Testis (tissue), 3 donors: ENCODE results near the gene APCDD1L. TPM values are rescaled to one million over a fixed set of nuclear protein-coding genes. Genes with fewer than 3 reads are reported as not detected.

Experiments
- DNase-seq: peaks from one replicate; pipeline ENCODE4 v3.0.0-alpha.2; 2019
- H3K27ac ChIP-seq, 2 donors: fragments of 200-600 bp; sonication (generic); one replicate each; pipeline ENCODE4 v1.5.1; 2019
- H3K27me3 ChIP-seq: fragments of 200-600 bp; sonication (generic); one replicate; pipeline ENCODE4 v1.5.1; 2019
- H3K36me3 ChIP-seq: fragments of 200-600 bp; sonication (generic); one replicate; pipeline ENCODE4 v1.5.1; 2017; ENCODE audit warnings: low read depth; ENCODE audit errors: missing control alignments
- H3K4me1 ChIP-seq: fragments of 200-600 bp; sonication (generic); one replicate; pipeline ENCODE4 v1.5.1; 2019
- H3K4me3 ChIP-seq, 2 donors: fragments of 200-600 bp; sonication (generic); one replicate each; pipeline ENCODE4 v1.5.1; 2017 to 2019
- H3K9me3 ChIP-seq: fragments of 200-600 bp; sonication (generic); one replicate; pipeline ENCODE4 v1.5.1; 2017
- POLR2A ChIP-seq: fragments of 450-650 bp; IDR thresholded peaks from one replicate; pipeline ENCODE4 v1.6.1; 2017; ENCODE audit warnings: antibody characterized with exemption, mild to moderate bottlenecking, moderate library complexity
- WGBS, 2 donors: methylation state at CpG; one replicate each; pipeline ENCODE4 v1.1.5; 2018; 5-methylcytosine and 5-hydroxymethylcytosine counted together
- intact Hi-C: fragments of 100-400 bp; cut with DNase I; formaldehyde crosslinking; loops from one replicate; pipeline ENCODE4 v1.15.1; 2023; ENCODE audit warnings: low total_unique reads
- polyA plus RNA-seq: library from polyadenylated mRNA; stranded (reverse); fragments of 350-450 nt; fragmentation: Illumina TruSeq; extraction: RNeasy Lipid Tissue Mini Kit (QIAGEN cat#74804); gene quantifications from one replicate; pipeline ENCODE4 v1.2.3, GENCODE V29; 2014; ENCODE audit warnings: low read depth, low replicate concordance; ENCODE audit not compliant: insufficient read depth
- total RNA-seq, 2 donors: library from RNA; depleted of rRNA; stranded (reverse); fragments of >200 nt; gene quantifications; one replicate each; pipeline ENCODE4 v1.2.3, GENCODE V29; 2016
- TF ChIP-seq, protein P1 (sequence below), 3 experiments: fragments of 450-650 bp in 2 of 3; fragments of 200-600 bp in 1 of 3; sonication (generic) in 1 of 3; IDR thresholded peaks; one replicate each; pipeline ENCODE4 v1.5.1; 2016 to 2019; ENCODE audit warnings: antibody characterized with exemption in 3 of 3, mild to moderate bottlenecking in 2 of 3, moderate library complexity in 1 of 3

The APCDD1L gene
- total and polyA plus RNA-seq, 3 donors from 2014 or later = 0.12 to 0.20 TPM; not detected in 1

DNA sequence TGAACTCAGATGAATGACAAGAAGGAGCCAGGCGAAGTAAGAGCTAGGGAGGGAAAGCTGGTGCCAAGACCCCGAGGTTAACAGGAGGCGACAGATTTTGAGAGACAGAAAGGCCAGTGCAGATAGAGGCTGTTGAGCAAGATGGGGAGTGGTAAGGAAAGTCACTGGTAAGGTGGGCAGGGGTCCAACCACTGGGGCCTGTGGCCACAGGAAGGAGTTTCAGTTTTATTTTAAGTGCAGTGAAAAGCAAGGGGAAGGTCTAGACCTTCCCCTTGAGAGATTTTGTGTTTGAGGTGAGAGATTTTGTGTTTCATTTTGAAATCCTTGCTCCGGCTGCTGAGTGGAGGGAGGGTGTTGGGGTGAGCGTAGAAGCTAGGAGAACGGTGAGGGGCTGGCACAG, 41.8 kb upstream of the APCDD1L start:
- Histone ChIP-seq H3K27me3 (no peaks in the 10 kb centered on the region), H3K9me3 (no peaks in the 10 kb centered on the region), H3K27ac (no peak overlapping the region), H3K4me1 (no peaks in the 10 kb centered on the region), H3K36me3 (no peaks in the 10 kb centered on the region), H3K4me3 (no peak overlapping the region)
- no peak for TF ChIP-seq POLR2A
- TF ChIP-seq, protein P1, sequence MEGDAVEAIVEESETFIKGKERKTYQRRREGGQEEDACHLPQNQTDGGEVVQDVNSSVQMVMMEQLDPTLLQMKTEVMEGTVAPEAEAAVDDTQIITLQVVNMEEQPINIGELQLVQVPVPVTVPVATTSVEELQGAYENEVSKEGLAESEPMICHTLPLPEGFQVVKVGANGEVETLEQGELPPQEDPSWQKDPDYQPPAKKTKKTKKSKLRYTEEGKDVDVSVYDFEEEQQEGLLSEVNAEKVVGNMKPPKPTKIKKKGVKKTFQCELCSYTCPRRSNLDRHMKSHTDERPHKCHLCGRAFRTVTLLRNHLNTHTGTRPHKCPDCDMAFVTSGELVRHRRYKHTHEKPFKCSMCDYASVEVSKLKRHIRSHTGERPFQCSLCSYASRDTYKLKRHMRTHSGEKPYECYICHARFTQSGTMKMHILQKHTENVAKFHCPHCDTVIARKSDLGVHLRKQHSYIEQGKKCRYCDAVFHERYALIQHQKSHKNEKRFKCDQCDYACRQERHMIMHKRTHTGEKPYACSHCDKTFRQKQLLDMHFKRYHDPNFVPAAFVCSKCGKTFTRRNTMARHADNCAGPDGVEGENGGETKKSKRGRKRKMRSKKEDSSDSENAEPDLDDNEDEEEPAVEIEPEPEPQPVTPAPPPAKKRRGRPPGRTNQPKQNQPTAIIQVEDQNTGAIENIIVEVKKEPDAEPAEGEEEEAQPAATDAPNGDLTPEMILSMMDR (IDR thresholded peaks at IDR 0.05) = no peak
- WGBS, 2 donors = 90 to 94% methylated on average over 6 of the region's 6 CpGs
- DNase-seq = no peak
- intact Hi-C loops = no loop called here

- Histone ChIP-seq H3K9me3 (no peaks in the 10 kb centered on the region), H3K36me3 (no peaks in the 10 kb centered on the region), H3K4me1 (no peaks in the 10 kb centered on the region), H3K27me3 (no peaks in the 10 kb centered on the region), H3K27ac (no peak overlapping the region), H3K4me3 (no peak overlapping the region)
- DNase-seq = no peak
- intact Hi-C loops = no loop called here
- 85% methylated on average over 3 of the region's 3 CpGs for WGBS, 2 donors
- TF ChIP-seq, protein P1 (IDR thresholded peaks at IDR 0.05) = no peak
- no peak for TF ChIP-seq POLR2A
These were observed 40.0 kb upstream of the APCDD1L start for GRCh38 chr20:58555078-58555765.

DNA sequence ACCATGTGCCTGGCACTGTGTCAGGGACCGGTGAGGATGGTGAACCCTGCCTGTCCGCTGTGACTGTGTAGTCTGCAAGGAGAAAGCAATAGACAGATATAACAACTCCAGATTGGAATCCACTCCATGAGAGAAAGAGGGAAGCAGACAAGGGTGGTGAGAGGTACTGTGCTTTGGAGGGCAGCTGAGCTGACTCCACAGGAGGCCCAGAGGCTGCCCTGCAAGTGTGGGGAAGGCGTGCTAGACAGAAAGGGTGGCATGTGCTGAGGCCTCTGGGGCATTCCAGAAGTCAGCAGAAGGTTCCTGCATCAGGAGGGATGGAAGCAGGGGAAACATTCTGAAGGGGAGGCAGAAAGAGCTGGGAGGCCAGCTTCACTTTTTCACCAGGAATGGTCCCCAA, 39.3 kb upstream of the APCDD1L start:
- WGBS, 2 donors = 91 to 95% methylated on average over 3 of the region's 3 CpGs
- Histone ChIP-seq H3K4me3 (no peak overlapping the region), H3K27me3 (no peaks in the 10 kb centered on the region), H3K4me1 (no peaks in the 10 kb centered on the region), H3K9me3 (no peaks in the 10 kb centered on the region), H3K36me3 (no peaks in the 10 kb centered on the region), H3K27ac (no peak overlapping the region)
- intact Hi-C loops = no loop called here
- DNase-seq = no peak
- TF ChIP-seq, protein P1 (IDR thresholded peaks at IDR 0.05) = no peak
- no peak for TF ChIP-seq POLR2A

GRCh38 chr20:58553841-58554240, 38.6 kb upstream of the APCDD1L start:
- H3K9me3 ChIP-seq = no peaks in the 10 kb centered on the region
- TF ChIP-seq, protein P1 (IDR thresholded peaks at IDR 0.05) = no peak
- no peak for TF ChIP-seq POLR2A
- H3K4me1 ChIP-seq = no peaks in the 10 kb centered on the region
- H3K27ac ChIP-seq = no peak overlapping the region
- intact Hi-C loops = no loop called here
- 65 to 74% methylated on average over 7 to 9 of the region's 9 CpGs for WGBS, 2 donors
- no peak for DNase-seq
- no peak overlapping the region for H3K4me3 ChIP-seq
- H3K36me3 ChIP-seq = no peaks in the 10 kb centered on the region
- H3K27me3 ChIP-seq = no peaks in the 10 kb centered on the region

GRCh38 chr20:58553166-58553696, 38.0 kb upstream of the APCDD1L start:
- intact Hi-C loops = no loop called here
- Histone ChIP-seq H3K27ac (no peak overlapping the region), H3K4me3 (no peak overlapping the region), H3K4me1 (no peaks in the 10 kb centered on the region), H3K36me3 (no peaks in the 10 kb centered on the region), H3K9me3 (no peaks in the 10 kb centered on the region), H3K27me3 (no peaks in the 10 kb centered on the region)
- WGBS, 2 donors = 90 to 95% methylated on average over 2 of the region's 2 CpGs
- TF ChIP-seq, protein P1 (IDR thresholded peaks at IDR 0.05) = no peak
- TF ChIP-seq POLR2A = no peak
- DNase-seq = no peak
